ENCODE data around the gene VN1R5.

DNA sequence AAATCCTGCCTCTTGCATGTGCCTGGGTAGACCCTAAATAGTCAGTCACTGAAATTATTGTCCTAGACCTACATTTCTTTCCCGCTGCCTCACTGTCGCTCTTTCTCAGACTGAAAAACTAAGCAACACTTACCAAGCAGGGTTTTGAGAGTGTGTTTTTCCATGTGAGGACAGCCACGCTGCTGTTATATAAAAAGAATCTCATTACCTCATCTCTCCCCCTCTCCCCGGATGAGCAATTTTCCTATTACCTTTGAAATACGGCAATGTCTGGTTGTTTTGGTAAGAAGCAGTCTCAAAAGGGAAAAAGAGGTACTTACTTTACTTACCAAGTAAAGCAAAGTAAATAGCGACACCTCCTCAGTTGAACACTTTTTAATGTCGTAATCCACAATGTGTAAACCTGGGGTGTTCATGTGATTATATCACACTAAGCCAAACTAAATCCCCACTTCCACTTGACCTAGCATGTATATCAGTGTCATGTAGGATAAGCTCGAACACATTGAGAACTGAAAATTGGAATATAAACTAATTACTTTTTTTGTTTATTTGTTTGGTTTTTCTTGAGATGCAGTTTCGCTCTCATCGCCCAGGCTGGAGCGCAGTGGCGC is 12.2 kb upstream of the VN1R5 start:
- no peak for TF ChIP-seq SP1 (IDR thresholded peaks at IDR 0.05)
- TF ChIP-seq ZNF384 (IDR thresholded peaks at IDR 0.05), result no peak
- TF ChIP-seq CTBP1 (IDR thresholded peaks at IDR 0.05; ENCODE audit: borderline replicate concordance), result no peak
- TF ChIP-seq ARNT (IDR thresholded peaks at IDR 0.05), result no peak
- no peak for TF ChIP-seq PKNOX1 (IDR thresholded peaks at IDR 0.05)
- TF ChIP-seq FOXM1 (IDR thresholded peaks at IDR 0.05; ENCODE audit: borderline replicate concordance), result no peak
- no peak for TF ChIP-seq ELF4 (IDR thresholded peaks at IDR 0.05)
- TF ChIP-seq FOXK2 (IDR thresholded peaks at IDR 0.05), result no peak
- TF ChIP-seq SUZ12 (IDR thresholded peaks at IDR 0.05), result no peak
